Astrocyte (in vitro differentiated cells and primary cell): ENCODE data around the gene FAM241B. TPM values are rescaled to one million over a fixed set of nuclear protein-coding genes. Genes with fewer than 3 reads are reported as not detected.

ENCODE experiments used
- DNase-seq: peaks from one replicate; pipeline ENCODE4 v3.0.0-alpha.2; 2010; ENCODE audit warnings: low read depth
- FAIRE-seq: peaks from 2 replicates; lab custom pipeline; 2011; peaks lifted over from hg19 to GRCh38; lab: Jason Lieb, UNC
- H2AFZ ChIP-seq: 2 replicates; pipeline ENCODE4 v1.6.0; 2012; ENCODE audit warnings: low read depth, low read length, inconsistent platforms
- H3K27ac ChIP-seq: 2 replicates; pipeline ENCODE4 v1.5.1; 2011; ENCODE audit warnings: low read depth, low read length, inconsistent platforms
- H3K27me3 ChIP-seq: 2 replicates; pipeline ENCODE4 v1.6.0; 2011; ENCODE audit warnings: low read length, inconsistent platforms; ENCODE audit not compliant: insufficient read depth
- H3K36me3 ChIP-seq: 2 replicates; pipeline ENCODE4 v1.5.1; 2011; ENCODE audit warnings: low read length, inconsistent platforms; ENCODE audit not compliant: insufficient read depth
- H3K4me1 ChIP-seq: 2 replicates; pipeline ENCODE4 v1.5.1; 2011; ENCODE audit warnings: low read length, inconsistent platforms; ENCODE audit not compliant: insufficient read depth
- H3K4me2 ChIP-seq: 2 replicates; pipeline ENCODE4 v1.6.0; 2012; ENCODE audit warnings: low read length, inconsistent platforms
- H3K4me3 ChIP-seq: 2 replicates; pipeline ENCODE4 v1.5.1; 2011; ENCODE audit warnings: low read depth, mild to moderate bottlenecking, low read length, inconsistent platforms; ENCODE audit not compliant: insufficient read depth
- H3K79me2 ChIP-seq: 2 replicates; pipeline ENCODE4 v1.6.0; 2012; ENCODE audit warnings: mild to moderate bottlenecking, low read length, inconsistent platforms; ENCODE audit not compliant: insufficient read depth
- H3K9ac ChIP-seq: 2 replicates; pipeline ENCODE4 v1.6.0; 2012; ENCODE audit warnings: mild to moderate bottlenecking, low read length, inconsistent platforms
- H3K9me3 ChIP-seq: 2 replicates; pipeline ENCODE4 v1.5.1; 2012; ENCODE audit warnings: low read depth, mild to moderate bottlenecking, low read length, inconsistent platforms; ENCODE audit not compliant: insufficient read depth
- H4K20me1 ChIP-seq: 2 replicates; pipeline ENCODE4 v1.6.0; 2012; ENCODE audit warnings: low read length, inconsistent platforms; ENCODE audit not compliant: insufficient read depth
- H3K27ac Mint-ChIP-seq: one replicate; pipeline ENCODE4 v1.8.0; 2021; ENCODE audit warnings: mild to moderate bottlenecking, mixed read lengths; ENCODE audit not compliant: unreplicated experiment
- H3K27me3 Mint-ChIP-seq: one replicate; pipeline ENCODE4 v1.8.0; 2021; ENCODE audit warnings: low read depth, mixed read lengths; ENCODE audit not compliant: unreplicated experiment
- H3K36me3 Mint-ChIP-seq: one replicate; pipeline ENCODE4 v1.8.0; 2021; ENCODE audit warnings: low read depth, mixed read lengths; ENCODE audit not compliant: unreplicated experiment
- H3K4me1 Mint-ChIP-seq: one replicate; pipeline ENCODE4 v1.8.0; 2021; ENCODE audit warnings: low read depth, mixed read lengths; ENCODE audit not compliant: unreplicated experiment
- H3K4me3 Mint-ChIP-seq: one replicate; pipeline ENCODE4 v1.8.0; 2021; ENCODE audit warnings: mild to moderate bottlenecking, moderate library complexity, mixed read lengths; ENCODE audit not compliant: unreplicated experiment
- H3K9me3 Mint-ChIP-seq: one replicate; pipeline ENCODE4 v1.8.0; 2021; ENCODE audit warnings: mild to moderate bottlenecking, mixed read lengths; ENCODE audit not compliant: unreplicated experiment
- EZH2 ChIP-seq: IDR thresholded peaks from 2 replicates; pipeline ENCODE4 v1.6.1; 2012; ENCODE audit warnings: mild to moderate bottlenecking, low read length, inconsistent platforms; ENCODE audit not compliant: insufficient read depth
- total RNA-seq: library from RNA; stranded (reverse); gene quantifications from 2 replicates; pipeline ENCODE4 v1.2.1, GENCODE V29; 2021
- TF ChIP-seq, protein P1 (sequence below): IDR thresholded peaks from 2 replicates; pipeline ENCODE4 v1.5.1; 2011; ENCODE audit warnings: low read depth, mild to moderate bottlenecking, inconsistent platforms, low read length, moderate library complexity; ENCODE audit not compliant: insufficient read depth

FAM241B gene
- total RNA-seq, 1 donor from 2014 or later, result 4.4 TPM

DNA sequence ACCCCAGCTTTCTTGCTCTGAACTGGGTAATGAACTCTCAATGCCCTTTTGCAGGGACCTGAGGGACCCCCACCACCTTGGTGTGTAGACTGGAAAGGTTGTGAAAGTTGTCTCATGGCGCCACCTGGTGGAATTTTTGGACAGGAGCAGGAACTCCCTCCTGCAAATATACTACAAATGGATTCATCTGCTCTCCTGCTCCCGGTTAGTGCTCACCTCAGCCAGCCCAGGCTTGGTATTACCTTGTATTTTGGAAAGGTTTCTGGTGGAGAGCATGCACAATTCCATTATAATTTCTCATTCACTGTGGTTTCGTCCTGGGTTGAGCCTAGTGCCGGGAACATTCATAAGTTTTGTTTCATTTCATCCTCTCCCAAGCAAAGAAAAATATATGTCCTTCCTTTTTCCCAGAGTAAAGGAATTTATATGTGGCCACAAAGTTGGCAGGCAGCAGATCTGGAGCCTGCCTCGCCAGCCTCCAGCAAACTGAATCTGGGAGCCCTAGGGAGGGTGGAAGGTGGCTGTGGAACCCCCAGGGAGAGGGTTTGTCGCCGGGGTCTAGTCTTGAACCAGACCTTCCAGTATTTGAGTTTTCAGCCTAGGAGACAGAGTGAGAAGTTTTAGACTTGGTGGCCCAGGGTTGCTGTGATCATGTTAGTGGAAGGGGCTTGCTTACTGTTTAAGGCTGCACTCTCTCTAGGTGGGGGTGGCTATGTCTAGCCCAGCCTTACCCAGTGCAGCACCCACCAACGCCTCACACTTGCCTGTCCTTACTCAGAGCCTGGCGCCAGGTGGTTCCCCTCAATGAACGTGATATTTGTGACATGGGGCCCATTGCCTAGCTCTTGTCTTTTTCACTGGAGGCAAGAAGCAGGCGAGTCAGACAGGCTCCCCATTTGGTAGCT lies 9.5 kb downstream of the FAM241B start:
- H3K27ac ChIP-seq, result no peak overlapping the region
- no peaks in the 10 kb centered on the region for H3K9me3 ChIP-seq
- Mint-ChIP-seq H3K4me3 (no peak overlapping the region), H3K4me1 (peaks cover 5% of the 10 kb centered on the region), H3K36me3 (no peaks in the 10 kb centered on the region), H3K27me3 (peaks cover 44% of the 10 kb centered on the region), H3K27ac (no peak overlapping the region), H3K9me3 (no peaks in the 10 kb centered on the region)
- H4K20me1 ChIP-seq, result no peaks in the 10 kb centered on the region
- H3K4me3 ChIP-seq, result no peak overlapping the region
- H3K9ac ChIP-seq, result no peak overlapping the region
- H3K4me2 ChIP-seq, result no peak overlapping the region
- FAIRE-seq (no peak), DNase-seq (peak; percentile 18)
- no peaks in the 10 kb centered on the region for H3K79me2 ChIP-seq
- peaks cover 34% of the 10 kb centered on the region for H3K27me3 ChIP-seq
- H3K36me3 ChIP-seq, result no peaks in the 10 kb centered on the region
- H3K4me1 ChIP-seq, result no peaks in the 10 kb centered on the region
- TF ChIP-seq EZH2, result no peak
- TF ChIP-seq, protein P1, sequence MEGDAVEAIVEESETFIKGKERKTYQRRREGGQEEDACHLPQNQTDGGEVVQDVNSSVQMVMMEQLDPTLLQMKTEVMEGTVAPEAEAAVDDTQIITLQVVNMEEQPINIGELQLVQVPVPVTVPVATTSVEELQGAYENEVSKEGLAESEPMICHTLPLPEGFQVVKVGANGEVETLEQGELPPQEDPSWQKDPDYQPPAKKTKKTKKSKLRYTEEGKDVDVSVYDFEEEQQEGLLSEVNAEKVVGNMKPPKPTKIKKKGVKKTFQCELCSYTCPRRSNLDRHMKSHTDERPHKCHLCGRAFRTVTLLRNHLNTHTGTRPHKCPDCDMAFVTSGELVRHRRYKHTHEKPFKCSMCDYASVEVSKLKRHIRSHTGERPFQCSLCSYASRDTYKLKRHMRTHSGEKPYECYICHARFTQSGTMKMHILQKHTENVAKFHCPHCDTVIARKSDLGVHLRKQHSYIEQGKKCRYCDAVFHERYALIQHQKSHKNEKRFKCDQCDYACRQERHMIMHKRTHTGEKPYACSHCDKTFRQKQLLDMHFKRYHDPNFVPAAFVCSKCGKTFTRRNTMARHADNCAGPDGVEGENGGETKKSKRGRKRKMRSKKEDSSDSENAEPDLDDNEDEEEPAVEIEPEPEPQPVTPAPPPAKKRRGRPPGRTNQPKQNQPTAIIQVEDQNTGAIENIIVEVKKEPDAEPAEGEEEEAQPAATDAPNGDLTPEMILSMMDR, result peak; percentile 82
- no peak overlapping the region for H2AFZ ChIP-seq

DNA sequence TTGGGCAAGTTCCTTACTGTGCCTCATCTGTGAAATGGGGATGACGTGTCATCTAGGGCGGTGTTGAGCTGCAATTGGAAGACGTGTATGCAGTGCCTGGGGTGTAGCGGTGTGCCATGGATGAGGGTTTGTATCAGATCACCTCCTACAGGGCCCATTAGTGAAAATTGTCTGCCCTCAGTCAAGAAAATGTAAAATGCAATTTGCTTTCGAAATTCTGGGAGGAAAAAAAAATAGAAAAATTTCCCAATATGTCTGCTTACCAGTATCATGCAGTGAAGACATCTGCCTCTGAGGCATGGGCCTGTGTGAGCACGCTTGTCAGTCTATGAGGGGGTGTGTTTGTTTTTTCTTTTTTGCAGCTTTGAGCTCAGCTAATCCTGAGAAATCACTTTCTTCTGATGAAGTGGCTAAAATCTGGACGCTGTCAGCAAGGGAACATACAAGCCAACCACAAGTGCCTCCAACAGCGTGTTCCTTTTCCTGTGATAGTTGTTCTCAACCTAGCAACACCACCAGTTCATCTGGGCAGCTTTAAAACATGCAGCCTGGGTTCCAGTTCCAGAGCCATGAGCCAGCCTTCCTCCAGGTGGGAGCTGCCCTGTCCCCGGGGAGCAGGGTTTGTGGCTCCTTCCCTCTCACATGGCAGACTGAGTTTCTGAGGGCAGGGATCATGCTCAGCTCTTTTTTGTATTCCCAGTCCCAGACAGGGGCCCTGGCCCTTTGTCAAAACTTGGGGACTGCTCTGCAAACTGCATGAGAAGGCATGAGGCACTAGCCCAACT lies 10.3 kb downstream of the FAM241B start:
- H3K9me3 Mint-ChIP-seq, result no peaks in the 10 kb centered on the region

More for the DNA sequence above, 10.3 kb downstream of the FAM241B start:
- no peaks in the 10 kb centered on the region for H3K36me3 Mint-ChIP-seq
- H3K27me3 Mint-ChIP-seq, result peaks cover 44% of the 10 kb centered on the region
- no peak overlapping the region for H2AFZ ChIP-seq
- no peak for DNase-seq
- TF ChIP-seq, protein P1, result no peak
- no peak for TF ChIP-seq EZH2
- no peak overlapping the region for H3K4me2 ChIP-seq
- H3K9me3 ChIP-seq, result no peaks in the 10 kb centered on the region
- H3K27ac ChIP-seq, result no peak overlapping the region
- H3K27me3 ChIP-seq, result peaks cover 35% of the 10 kb centered on the region
- FAIRE-seq, result no peak
- no peaks in the 10 kb centered on the region for H3K79me2 ChIP-seq
- no peak overlapping the region for H3K4me3 ChIP-seq
- no peak overlapping the region for H3K9ac ChIP-seq
- H3K4me3 Mint-ChIP-seq, result no peak overlapping the region
- H3K27ac Mint-ChIP-seq, result no peak overlapping the region
- H3K36me3 ChIP-seq, result no peaks in the 10 kb centered on the region
- H3K4me1 ChIP-seq, result no peaks in the 10 kb centered on the region
- peaks cover 5% of the 10 kb centered on the region for H3K4me1 Mint-ChIP-seq
- no peaks in the 10 kb centered on the region for H4K20me1 ChIP-seq
